Peyer's patch (tissue), 4 donors: ENCODE results near the gene DPM2.

Experiments
- CTCF ChIP-seq, 6 experiments: fragments of 450-650 bp in 4 of 6; fragments of 200-600 bp in 2 of 6; sonication (generic) in 1 of 6; IDR thresholded peaks; one replicate each; pipeline ENCODE4 v1.5.1; 2017 to 2019; ENCODE audit warnings: antibody characterized with exemption in 6 of 6, mild to moderate bottlenecking in 3 of 6, moderate library complexity in 1 of 6
- POLR2A ChIP-seq, 2 donors: fragments of 450-650 bp; IDR thresholded peaks; one replicate each; pipeline ENCODE4 v1.5.1; 2017; ENCODE audit warnings: antibody characterized with exemption in 2 of 2, mild to moderate bottlenecking in 2 of 2, moderate library complexity in 2 of 2

GRCh38 chr9:127967151-127967809 lies 29.6 kb upstream of the DPM2 start:
- TF ChIP-seq CTCF (IDR thresholded peaks at IDR 0.05) (no peak), POLR2A (IDR thresholded peaks at IDR 0.05) (no peak)
